ENCODE measurements around the gene GRK5. TPM values are rescaled to one million over a fixed set of nuclear protein-coding genes. Genes with fewer than 3 reads are reported as not detected.

GRK5 gene
- total RNA-seq, 1 donor from 2014 or later = 21.3 TPM

- ATAC-seq (ENCODE audit: low read depth) = no peak
- Mint-ChIP-seq H3K27me3 (no peaks in the 10 kb centered on the region), H3K27ac (no peak overlapping the region), H3K4me3 (no peak overlapping the region), H3K4me1 (peaks cover 37% of the 10 kb centered on the region), H3K9me3 (no peaks in the 10 kb centered on the region), H3K36me3 (ENCODE audit: low read depth) (peaks cover 2% of the 10 kb centered on the region)
- intact Hi-C loops (cut with micrococcal nuclease) = no loop called here
- CTCF ChIA-PET = no interaction called here
- DNase-seq = no peak
- POLR2A ChIA-PET = no interaction called here
- no peak for TF ChIP-seq CTCF (IDR thresholded peaks at IDR 0.05)
These were observed 33.7 kb downstream of the GRK5 start for GRCh38 chr10:119241066-119241465.

DNA sequence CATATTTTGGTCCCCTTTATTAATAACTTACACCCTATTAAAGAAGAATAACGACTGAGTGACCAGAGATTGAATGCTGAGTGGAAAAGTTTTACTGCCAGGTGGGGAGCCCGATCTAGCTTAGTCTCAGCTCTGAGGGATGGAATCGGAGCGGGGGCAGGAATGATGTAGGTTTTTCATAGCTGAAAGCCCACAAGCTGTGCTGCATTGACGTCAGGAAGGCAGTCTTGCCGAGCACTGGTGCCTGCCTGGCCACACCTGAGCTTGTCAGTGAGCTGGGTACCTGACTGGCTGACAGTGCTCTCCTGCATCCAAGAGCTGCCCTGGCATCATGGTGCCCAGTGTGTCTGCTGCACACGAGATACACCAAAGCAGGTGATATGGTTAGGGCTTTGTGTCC lies 34.8 kb downstream of the GRK5 start:
- ATAC-seq (ENCODE audit: low read depth) (no peak), DNase-seq (no peak)
- Mint-ChIP-seq H3K36me3 (ENCODE audit: low read depth) (peaks cover 2% of the 10 kb centered on the region), H3K4me3 (no peak overlapping the region), H3K27ac (no peak overlapping the region), H3K27me3 (no peaks in the 10 kb centered on the region), H3K9me3 (no peaks in the 10 kb centered on the region), H3K4me1 (peaks cover 30% of the 10 kb centered on the region)
- POLR2A ChIA-PET = no interaction called here
- CTCF ChIA-PET = no interaction called here
- TF ChIP-seq CTCF (IDR thresholded peaks at IDR 0.05) = no peak
- intact Hi-C loops (cut with micrococcal nuclease) = no loop called here

- Mint-ChIP-seq H3K27ac (no peak overlapping the region), H3K4me1 (peaks cover 17% of the 10 kb centered on the region), H3K27me3 (no peaks in the 10 kb centered on the region), H3K4me3 (no peak overlapping the region), H3K36me3 (ENCODE audit: low read depth) (peaks cover 5% of the 10 kb centered on the region), H3K9me3 (no peaks in the 10 kb centered on the region)
- no peak for TF ChIP-seq CTCF (IDR thresholded peaks at IDR 0.05)
- DNase-seq (no peak), ATAC-seq (ENCODE audit: low read depth) (no peak)
- ChIA-PET POLR2A (no interaction called here), CTCF (no interaction called here)
- intact Hi-C loops (cut with micrococcal nuclease) = no loop called here
These were observed 36.1 kb downstream of the GRK5 start for GRCh38 chr10:119243488-119243887.

DNA sequence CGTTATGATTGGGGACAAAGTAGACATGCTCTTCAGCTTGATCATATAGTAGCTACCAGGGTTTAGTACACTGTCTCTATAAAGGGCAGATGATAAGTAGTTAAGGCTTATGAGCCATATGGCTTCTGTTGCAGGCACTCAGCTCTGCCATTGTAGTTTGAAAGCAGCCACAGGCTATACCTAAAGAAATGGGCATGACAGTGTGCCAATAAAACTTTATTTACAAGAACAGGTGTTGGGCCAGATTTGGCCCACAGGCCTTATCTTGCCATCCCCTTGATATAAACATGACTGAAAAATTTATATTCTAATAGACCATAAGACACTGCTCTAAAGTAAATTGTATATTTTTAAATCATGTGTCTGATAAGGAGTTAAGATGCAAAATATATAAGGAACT lies 36.6 kb downstream of the GRK5 start:
- H3K9me3 Mint-ChIP-seq = no peaks in the 10 kb centered on the region
- ChIA-PET CTCF (no interaction called here), POLR2A (no interaction called here)
- no peak overlapping the region for H3K27ac Mint-ChIP-seq
- no peak for TF ChIP-seq CTCF (IDR thresholded peaks at IDR 0.05)
- ATAC-seq (ENCODE audit: low read depth) = no peak
- peaks cover 5% of the 10 kb centered on the region for H3K36me3 Mint-ChIP-seq (ENCODE audit: low read depth)
- H3K4me1 Mint-ChIP-seq = peaks cover 15% of the 10 kb centered on the region
- no peak overlapping the region for H3K4me3 Mint-ChIP-seq
- no peaks in the 10 kb centered on the region for H3K27me3 Mint-ChIP-seq
- intact Hi-C loops (cut with micrococcal nuclease) = no loop called here
- DNase-seq = no peak

DNA sequence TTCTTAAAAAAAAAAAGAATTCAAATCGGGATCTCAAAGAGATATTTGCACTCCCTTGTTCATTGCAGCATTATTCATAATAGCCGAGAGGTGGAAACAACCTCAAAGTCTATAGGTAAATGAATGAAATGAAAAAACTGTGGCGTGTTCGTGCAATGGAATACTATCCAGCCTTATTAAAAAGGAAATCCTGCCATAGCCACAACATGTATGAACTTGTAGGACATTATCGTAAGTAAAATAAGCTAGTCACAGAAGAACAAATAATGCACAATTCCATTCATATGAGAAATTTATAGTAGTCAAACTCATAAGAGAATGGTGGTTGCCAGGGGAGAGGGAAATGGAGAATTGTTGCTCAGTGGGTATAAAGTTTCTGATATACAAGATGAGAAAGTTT lies 37.9 kb downstream of the GRK5 start:
- Mint-ChIP-seq H3K27me3 (no peaks in the 10 kb centered on the region), H3K4me3 (no peak overlapping the region), H3K36me3 (ENCODE audit: low read depth) (peaks cover 7% of the 10 kb centered on the region), H3K9me3 (no peaks in the 10 kb centered on the region), H3K4me1 (peaks cover 17% of the 10 kb centered on the region), H3K27ac (no peak overlapping the region)
- POLR2A ChIA-PET = no interaction called here
- no peak for ATAC-seq (ENCODE audit: low read depth)
- CTCF ChIA-PET = interaction anchor here (0.6 kb wide), 1 partner anchor 39 kb away, joined by 3 read pairs; no protein-coding TSS in a partner anchor
- intact Hi-C loops (cut with micrococcal nuclease) = no loop called here
- no peak for DNase-seq
- TF ChIP-seq CTCF (IDR thresholded peaks at IDR 0.05) = no peak

All from activated B cell treated with CpG ODN at 0.5 μM for 24 hours (primary cell).